T-helper 1 cell treated with Interleukin-12 subunit alpha and Interleukin-12 subunit beta and Interleukin-4 antibody, amounts not matched to agents 30 μg/mL and 1 μg/mL, for 36 hours (primary cell): ENCODE results near the gene POLD3.

Experiments used
- H3K27ac Mint-ChIP-seq: one replicate; pipeline ENCODE4 v1.8.0; 2021; ENCODE audit warnings: mild to moderate bottlenecking, mixed read lengths
- H3K27me3 Mint-ChIP-seq: one replicate; pipeline ENCODE4 v1.8.0; 2021; ENCODE audit warnings: low read depth, mixed read lengths
- H3K36me3 Mint-ChIP-seq: one replicate; pipeline ENCODE4 v1.8.0; 2021; ENCODE audit warnings: low read depth, mixed read lengths
- H3K4me1 Mint-ChIP-seq: one replicate; pipeline ENCODE4 v1.8.0; 2021; ENCODE audit warnings: low read depth, mixed read lengths
- H3K4me3 Mint-ChIP-seq: one replicate; pipeline ENCODE4 v1.8.0; 2021; ENCODE audit warnings: mild to moderate bottlenecking, moderate library complexity, mixed read lengths
- H3K9me3 Mint-ChIP-seq: one replicate; pipeline ENCODE4 v1.8.0; 2021; ENCODE audit warnings: mixed read lengths

POLD3 gene

GRCh38 chr11:74680703-74681531, 88.5 kb downstream of the POLD3 start:
- no peaks in the 10 kb centered on the region for H3K4me1 Mint-ChIP-seq
- H3K9me3 Mint-ChIP-seq = no peaks in the 10 kb centered on the region
- no peak overlapping the region for H3K27ac Mint-ChIP-seq
- H3K4me3 Mint-ChIP-seq = no peak overlapping the region
- peaks cover 34% of the 10 kb centered on the region for H3K27me3 Mint-ChIP-seq
- H3K36me3 Mint-ChIP-seq = no peaks in the 10 kb centered on the region

GRCh38 chr11:74681686-74682651, 89.6 kb downstream of the POLD3 start:
- Mint-ChIP-seq H3K9me3 (no peaks in the 10 kb centered on the region), H3K4me1 (no peaks in the 10 kb centered on the region), H3K36me3 (no peaks in the 10 kb centered on the region), H3K27ac (no peak overlapping the region), H3K4me3 (no peak overlapping the region), H3K27me3 (peaks cover 39% of the 10 kb centered on the region)

DNA sequence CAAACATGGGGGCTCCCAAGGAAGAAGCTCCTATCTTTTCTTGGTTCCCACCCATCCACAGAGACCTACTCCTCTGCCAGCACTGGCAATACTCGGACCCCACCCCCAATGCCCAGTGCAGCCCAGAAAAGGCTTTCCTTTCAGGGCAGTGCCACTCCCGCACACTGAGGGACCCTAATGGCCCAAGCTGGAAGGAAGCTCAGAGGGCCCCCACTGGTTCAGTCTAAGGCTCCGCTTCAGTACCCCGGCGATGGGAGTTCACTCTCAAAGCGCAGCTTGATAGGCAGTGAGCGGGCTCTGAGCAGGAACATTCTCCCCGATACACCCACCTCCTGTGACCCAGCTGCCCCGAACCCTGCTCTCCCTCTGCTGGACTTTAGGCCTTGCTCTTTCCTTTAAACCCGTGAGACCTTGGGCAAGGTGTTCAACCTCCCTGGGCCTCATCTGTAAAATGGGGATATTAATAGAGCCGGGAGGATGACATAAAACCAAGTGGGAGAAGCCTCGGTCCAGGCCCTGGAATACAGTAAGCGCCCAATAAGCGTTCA, 90.4 kb downstream of the POLD3 start:
- no peak overlapping the region for H3K4me3 Mint-ChIP-seq
- no peaks in the 10 kb centered on the region for H3K4me1 Mint-ChIP-seq
- H3K9me3 Mint-ChIP-seq = no peaks in the 10 kb centered on the region
- no peaks in the 10 kb centered on the region for H3K36me3 Mint-ChIP-seq
- peaks cover 39% of the 10 kb centered on the region for H3K27me3 Mint-ChIP-seq
- no peak overlapping the region for H3K27ac Mint-ChIP-seq

GRCh38 chr11:74683279-74683871, 91.0 kb downstream of the POLD3 start:
- Mint-ChIP-seq H3K4me3 (no peak overlapping the region), H3K27me3 (peaks cover 39% of the 10 kb centered on the region), H3K9me3 (no peaks in the 10 kb centered on the region), H3K36me3 (no peaks in the 10 kb centered on the region), H3K27ac (no peak overlapping the region), H3K4me1 (no peaks in the 10 kb centered on the region)

GRCh38 chr11:74683941-74684481, 91.6 kb downstream of the POLD3 start:
- no peak overlapping the region for H3K27ac Mint-ChIP-seq
- H3K4me1 Mint-ChIP-seq = no peaks in the 10 kb centered on the region
- H3K36me3 Mint-ChIP-seq = no peaks in the 10 kb centered on the region
- no peak overlapping the region for H3K4me3 Mint-ChIP-seq
- H3K27me3 Mint-ChIP-seq = peaks cover 39% of the 10 kb centered on the region
- no peaks in the 10 kb centered on the region for H3K9me3 Mint-ChIP-seq

GRCh38 chr11:74684661-74685060, 92.3 kb downstream of the POLD3 start:
- Mint-ChIP-seq H3K4me3 (no peak overlapping the region), H3K4me1 (no peaks in the 10 kb centered on the region), H3K27ac (no peak overlapping the region), H3K36me3 (no peaks in the 10 kb centered on the region), H3K9me3 (no peaks in the 10 kb centered on the region), H3K27me3 (peaks cover 39% of the 10 kb centered on the region)

GRCh38 chr11:74685338-74685737, 93.0 kb downstream of the POLD3 start:
- Mint-ChIP-seq H3K27me3 (peaks cover 39% of the 10 kb centered on the region), H3K9me3 (no peaks in the 10 kb centered on the region), H3K36me3 (no peaks in the 10 kb centered on the region), H3K4me1 (no peaks in the 10 kb centered on the region), H3K27ac (no peak overlapping the region), H3K4me3 (no peak overlapping the region)

DNA sequence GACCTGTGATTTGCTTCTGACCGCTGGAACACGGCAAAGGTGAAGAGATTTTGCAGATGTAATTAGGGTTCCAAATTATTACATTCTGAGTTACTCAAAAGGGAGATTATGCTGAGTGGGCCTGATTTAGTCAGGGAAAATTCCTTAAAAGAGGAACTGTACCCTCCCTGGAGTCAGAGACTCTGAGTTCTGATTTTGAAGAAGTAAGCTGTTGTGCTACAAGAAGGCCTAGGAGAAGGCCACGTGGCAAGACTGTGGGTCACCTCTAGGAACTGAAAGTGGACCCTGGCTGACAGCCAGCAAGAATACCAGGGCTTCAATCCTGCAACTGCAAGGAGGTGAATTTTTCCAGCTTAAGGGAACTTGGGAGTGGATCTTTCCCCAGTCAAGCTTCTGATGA, 93.5 kb downstream of the POLD3 start:
- no peak overlapping the region for H3K27ac Mint-ChIP-seq
- H3K9me3 Mint-ChIP-seq = no peaks in the 10 kb centered on the region
- H3K4me3 Mint-ChIP-seq = no peak overlapping the region
- H3K36me3 Mint-ChIP-seq = no peaks in the 10 kb centered on the region
- peaks cover 39% of the 10 kb centered on the region for H3K27me3 Mint-ChIP-seq
- no peaks in the 10 kb centered on the region for H3K4me1 Mint-ChIP-seq

DNA sequence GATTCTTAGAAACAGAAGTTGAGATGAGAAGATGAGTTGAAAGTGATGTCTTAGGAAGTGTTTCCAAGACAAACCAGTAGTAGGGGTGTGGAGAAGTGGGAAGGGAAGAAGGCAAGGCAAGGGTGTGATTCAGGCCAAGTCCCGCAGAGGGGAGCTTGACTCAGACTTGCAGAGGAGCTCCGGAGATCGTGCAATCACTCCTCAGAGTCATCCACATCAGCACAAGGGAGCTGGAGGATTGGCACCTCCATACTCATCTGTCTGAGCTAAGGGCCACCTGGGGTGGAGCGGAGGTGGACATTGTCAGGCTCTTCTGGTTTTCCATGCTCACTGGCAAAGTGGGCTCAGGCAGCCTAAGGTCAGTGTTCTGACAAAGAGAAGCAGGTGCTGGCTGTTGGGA, 94.4 kb downstream of the POLD3 start:
- no peaks in the 10 kb centered on the region for H3K36me3 Mint-ChIP-seq
- peaks cover 34% of the 10 kb centered on the region for H3K27me3 Mint-ChIP-seq
- H3K4me1 Mint-ChIP-seq = no peaks in the 10 kb centered on the region
- H3K9me3 Mint-ChIP-seq = no peaks in the 10 kb centered on the region
- no peak overlapping the region for H3K4me3 Mint-ChIP-seq
- no peak overlapping the region for H3K27ac Mint-ChIP-seq

DNA sequence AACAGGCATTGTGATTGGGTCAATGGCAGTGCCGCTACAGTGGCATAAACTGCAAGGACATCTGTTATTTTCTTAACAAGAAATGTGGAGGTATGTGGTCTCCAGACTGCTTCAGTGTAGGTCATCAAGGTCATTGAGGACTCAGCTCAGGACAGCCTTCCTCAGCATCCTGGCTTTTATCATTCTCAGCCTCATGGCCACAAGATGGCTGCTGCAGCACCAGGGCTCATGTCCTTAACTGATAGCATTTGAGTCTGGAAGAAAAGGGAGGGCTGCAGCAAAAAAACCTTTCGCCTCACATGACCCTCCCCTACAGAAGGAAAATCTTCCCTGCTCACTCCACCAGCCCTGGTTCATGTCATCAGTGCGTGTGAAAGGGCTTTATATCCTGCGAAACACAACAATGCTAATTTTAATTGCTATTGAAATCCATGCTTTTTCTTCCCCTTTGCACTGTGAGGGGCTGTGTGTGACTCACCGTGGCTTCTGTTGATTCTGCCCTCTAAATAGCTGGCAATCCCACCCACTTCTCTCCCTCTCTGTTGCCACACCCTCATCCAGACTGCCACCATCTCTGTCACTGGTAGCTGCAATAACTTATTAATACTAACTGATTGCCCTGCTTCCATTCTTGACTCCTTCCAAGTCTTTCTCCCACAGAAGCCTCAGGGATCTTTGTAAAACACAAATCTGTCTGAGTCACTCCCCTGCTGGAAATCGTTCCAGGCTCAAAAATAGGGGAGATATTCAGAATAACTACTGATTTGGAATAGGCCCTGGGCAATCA, 95.0 kb downstream of the POLD3 start:
- Mint-ChIP-seq H3K36me3 (no peaks in the 10 kb centered on the region), H3K9me3 (no peaks in the 10 kb centered on the region), H3K27ac (no peak overlapping the region), H3K4me1 (no peaks in the 10 kb centered on the region), H3K4me3 (no peak overlapping the region), H3K27me3 (peaks cover 30% of the 10 kb centered on the region)

- Mint-ChIP-seq H3K9me3 (no peaks in the 10 kb centered on the region), H3K4me1 (no peaks in the 10 kb centered on the region), H3K27ac (no peak overlapping the region), H3K4me3 (no peak overlapping the region), H3K36me3 (no peaks in the 10 kb centered on the region), H3K27me3 (peaks cover 11% of the 10 kb centered on the region)
Observed at GRCh38 chr11:74689666-74690065, 97.3 kb downstream of the POLD3 start.

GRCh38 chr11:74691755-74692154, 99.4 kb downstream of the POLD3 start:
- Mint-ChIP-seq H3K4me3 (no peak overlapping the region), H3K27me3 (peaks cover 1% of the 10 kb centered on the region), H3K4me1 (no peaks in the 10 kb centered on the region), H3K27ac (no peak overlapping the region), H3K36me3 (no peaks in the 10 kb centered on the region), H3K9me3 (no peaks in the 10 kb centered on the region)
